Measurements from ENCODE around the gene VWA5B2.

VWA5B2 gene

DNA sequence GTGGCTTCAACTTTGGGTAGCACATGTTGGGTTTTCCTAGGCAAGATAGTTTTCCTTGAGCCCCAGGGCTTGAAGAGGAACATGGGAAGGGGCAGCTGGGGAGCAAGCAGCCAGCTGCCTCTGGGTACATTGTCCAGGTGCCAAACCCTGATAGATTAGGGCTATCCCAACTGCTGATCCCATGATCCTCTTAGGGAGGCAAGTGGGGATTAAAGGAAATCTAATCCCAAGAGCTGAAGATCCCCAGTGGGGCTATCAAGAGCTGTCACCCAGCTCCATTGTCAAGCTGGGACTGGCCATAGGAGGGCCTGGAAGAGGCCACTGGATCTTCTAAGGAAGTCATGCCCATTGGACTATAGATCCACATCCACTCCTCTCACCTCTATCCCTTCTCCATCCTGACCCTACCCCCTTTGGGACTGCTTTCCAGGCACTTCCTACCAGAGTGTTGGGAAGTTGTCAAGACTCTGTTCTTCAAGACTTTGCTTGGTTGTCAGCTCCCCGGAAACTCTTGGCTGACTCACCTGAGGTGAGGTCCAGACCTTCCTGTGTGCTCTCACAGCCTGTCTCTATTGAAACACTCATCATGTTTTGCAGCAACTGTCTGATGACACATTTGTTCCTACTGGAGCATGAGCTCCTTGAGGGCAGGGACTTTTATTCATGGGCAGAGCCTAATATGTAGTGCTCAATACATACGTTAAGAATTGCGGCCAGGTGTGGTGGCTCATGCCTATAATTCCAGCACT, 26.1 kb downstream of the VWA5B2 start:
- no peak overlapping the region; the same call in 1 of the 2 replicates for H3K27ac ChIP-seq
- no peak for TF ChIP-seq ZFX (IDR thresholded peaks at IDR 0.05; ENCODE audit: borderline replicate concordance)
- TF ChIP-seq, protein P1, sequence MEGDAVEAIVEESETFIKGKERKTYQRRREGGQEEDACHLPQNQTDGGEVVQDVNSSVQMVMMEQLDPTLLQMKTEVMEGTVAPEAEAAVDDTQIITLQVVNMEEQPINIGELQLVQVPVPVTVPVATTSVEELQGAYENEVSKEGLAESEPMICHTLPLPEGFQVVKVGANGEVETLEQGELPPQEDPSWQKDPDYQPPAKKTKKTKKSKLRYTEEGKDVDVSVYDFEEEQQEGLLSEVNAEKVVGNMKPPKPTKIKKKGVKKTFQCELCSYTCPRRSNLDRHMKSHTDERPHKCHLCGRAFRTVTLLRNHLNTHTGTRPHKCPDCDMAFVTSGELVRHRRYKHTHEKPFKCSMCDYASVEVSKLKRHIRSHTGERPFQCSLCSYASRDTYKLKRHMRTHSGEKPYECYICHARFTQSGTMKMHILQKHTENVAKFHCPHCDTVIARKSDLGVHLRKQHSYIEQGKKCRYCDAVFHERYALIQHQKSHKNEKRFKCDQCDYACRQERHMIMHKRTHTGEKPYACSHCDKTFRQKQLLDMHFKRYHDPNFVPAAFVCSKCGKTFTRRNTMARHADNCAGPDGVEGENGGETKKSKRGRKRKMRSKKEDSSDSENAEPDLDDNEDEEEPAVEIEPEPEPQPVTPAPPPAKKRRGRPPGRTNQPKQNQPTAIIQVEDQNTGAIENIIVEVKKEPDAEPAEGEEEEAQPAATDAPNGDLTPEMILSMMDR (IDR thresholded peaks at IDR 0.05): no peak

DNA sequence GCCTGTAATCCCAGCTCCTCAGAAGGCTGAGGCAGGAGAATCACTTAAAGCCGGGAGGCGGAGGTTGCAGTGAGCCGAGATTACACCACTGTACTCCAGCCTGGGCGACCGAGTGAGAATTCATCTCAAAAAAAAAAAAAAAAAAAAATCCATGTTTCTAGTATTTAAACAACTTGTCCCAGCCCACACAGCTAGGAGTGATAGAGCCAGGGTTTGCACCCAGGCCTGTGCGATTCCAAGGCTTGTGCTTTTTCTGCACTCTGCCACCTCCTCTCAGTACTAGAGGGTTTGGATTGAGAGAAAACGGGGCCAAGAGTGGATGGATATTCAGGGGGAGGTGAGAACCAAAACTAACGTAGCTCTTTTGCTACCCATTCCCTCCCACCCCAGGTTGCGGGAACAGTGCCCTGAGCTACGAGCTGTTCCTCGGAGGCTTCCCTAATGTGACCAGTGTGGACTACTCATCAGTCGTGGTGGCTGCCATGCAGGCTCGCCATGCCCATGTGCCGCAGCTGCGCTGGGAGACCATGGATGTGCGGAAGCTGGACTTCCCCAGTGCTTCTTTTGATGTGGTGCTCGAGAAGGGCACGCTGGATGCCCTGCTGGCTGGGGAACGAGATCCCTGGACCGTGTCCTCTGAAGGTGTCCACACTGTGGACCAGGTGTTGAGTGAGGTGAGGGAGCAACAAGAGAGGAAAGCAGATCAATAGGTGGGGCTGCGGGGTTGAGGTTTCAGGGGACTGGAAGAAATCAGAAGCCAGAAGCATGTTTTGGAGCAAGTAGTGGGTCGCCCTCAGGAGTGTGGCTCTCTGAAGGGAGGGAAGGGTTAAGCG, 27.9 kb downstream of the VWA5B2 start:
- no peak for TF ChIP-seq ZFX (IDR thresholded peaks at IDR 0.05; ENCODE audit: borderline replicate concordance)
- TF ChIP-seq, protein P1 (IDR thresholded peaks at IDR 0.05): no peak
- peak overlapping the region; percentile 4; the same call in 1 of the 2 replicates for H3K27ac ChIP-seq

DNA sequence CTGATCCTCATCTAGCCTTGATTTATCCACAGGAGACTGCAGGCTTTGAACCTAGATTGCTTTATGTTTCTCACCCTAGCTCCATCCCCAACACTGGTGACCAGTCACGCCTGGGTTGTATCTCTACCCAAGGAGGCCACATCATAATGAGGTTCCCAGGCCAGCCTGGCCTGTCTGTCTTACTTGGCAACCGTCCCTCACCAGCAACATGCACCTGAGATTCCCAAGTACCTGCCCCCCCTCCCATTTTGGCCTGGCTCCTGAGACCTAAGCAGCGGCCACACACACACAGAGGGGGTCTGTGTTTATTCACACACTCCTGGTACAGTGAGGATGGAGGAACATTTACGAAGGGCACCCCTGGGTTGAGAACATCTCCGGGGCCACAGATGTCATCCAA, 29.5 kb downstream of the VWA5B2 start:
- TF ChIP-seq, protein P1 (IDR thresholded peaks at IDR 0.05): no peak
- TF ChIP-seq ZFX (IDR thresholded peaks at IDR 0.05; ENCODE audit: borderline replicate concordance): no peak
- peak overlapping the region; percentile 85 for H3K27ac ChIP-seq

DNA sequence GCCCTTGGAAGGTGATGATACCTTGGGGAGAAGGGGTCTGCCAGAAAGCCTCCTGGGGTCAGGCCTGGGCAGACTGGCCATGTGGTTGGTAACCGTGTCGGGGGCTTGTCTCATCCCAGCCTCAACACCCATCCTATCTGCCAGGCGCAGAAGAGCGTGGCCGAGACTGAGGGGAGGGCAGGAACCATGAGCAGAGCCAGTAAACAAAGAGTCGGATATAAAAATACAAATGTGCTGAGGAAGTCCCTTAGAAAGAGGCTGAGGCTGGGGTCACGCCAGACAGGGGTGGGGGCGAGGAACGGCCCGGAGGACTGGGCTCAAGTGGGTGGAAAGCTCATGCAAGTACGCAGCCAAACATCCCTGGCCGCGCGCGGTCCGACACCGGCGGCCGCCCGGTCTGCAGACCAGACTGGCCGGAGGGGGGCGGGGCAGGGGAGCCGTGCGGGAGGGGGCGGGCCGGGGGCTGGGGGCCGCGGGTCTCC, 30.1 kb downstream of the VWA5B2 start:
- TF ChIP-seq, protein P1 (IDR thresholded peaks at IDR 0.05): no peak
- no peak for TF ChIP-seq ZFX (IDR thresholded peaks at IDR 0.05; ENCODE audit: borderline replicate concordance)
- peak overlapping the region; percentile 85 for H3K27ac ChIP-seq

DNA sequence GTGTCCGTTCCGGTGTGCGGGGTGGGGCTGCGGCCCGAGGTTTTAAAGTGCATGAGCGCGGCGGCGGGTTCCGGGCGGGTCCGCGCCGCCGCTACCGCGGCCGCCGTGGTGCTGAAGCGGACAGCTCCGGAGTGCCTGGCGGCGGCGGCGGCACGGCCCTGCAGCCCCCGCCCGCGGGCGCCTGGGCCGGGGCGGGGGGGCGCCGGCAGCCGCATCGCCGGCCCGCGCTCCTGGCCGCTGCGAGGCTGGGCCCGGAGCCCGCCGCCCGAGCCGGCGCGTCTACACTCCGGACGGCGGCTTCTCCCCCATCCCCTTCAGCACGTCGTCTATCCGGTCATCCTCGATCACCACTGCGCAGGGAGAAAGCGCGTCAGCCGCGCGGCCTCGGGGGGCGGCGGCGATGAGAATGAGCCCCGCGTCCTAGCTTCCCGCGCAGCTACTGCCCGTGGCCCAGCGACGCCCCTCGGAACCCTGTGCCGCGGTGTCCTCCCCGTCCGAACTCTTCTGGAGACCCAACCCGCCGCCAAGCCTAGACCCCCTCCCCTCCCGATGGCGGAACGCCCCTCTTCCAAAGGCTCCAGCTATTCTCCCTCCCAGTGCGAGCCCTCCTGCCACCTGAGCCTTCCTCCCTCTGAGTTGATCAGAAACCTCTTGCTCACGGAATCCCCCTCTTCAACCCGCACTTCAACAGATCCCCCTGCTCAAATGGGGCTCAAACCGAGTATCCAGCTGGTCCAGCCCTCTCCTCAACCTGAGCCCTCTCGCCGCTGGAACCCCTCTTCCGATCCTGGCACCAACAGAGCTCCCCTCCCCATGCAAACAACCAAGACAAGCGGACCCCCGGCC, 30.7 kb downstream of the VWA5B2 start:
- peak overlapping the region; percentile 85 for H3K27ac ChIP-seq
- no peak for TF ChIP-seq ZFX (IDR thresholded peaks at IDR 0.05; ENCODE audit: borderline replicate concordance)
- TF ChIP-seq, protein P1 (IDR thresholded peaks at IDR 0.05): no peak

DNA sequence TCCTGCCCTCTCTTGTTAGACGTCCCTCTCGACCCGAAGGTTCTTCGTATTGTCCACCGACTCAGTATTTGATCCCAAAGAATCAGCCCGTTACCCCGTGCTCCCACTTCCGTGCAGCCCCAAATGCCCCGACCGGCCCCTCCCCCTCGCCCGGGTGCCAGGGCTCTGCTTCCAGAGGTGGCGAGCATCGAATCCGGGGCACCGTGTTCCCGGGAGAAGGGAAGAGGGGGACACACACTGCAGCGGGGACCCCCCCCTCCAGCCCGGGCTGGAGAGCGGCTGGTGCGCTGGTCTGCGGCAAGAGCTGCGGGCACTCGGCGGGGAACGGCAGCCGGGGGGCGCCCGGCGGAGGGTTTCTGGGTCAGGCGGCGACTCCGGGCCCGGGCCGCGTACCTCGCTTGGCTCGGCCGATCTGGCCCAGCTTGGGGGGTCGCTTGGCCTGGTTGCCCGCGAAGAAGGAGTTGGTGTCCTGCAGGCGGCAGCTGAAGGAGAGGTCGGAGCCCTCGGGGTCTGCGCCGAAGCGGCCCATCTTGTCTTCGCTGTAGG, 31.4 kb downstream of the VWA5B2 start:
- TF ChIP-seq, protein P1 (IDR thresholded peaks at IDR 0.05): no peak
- no peak for TF ChIP-seq ZFX (IDR thresholded peaks at IDR 0.05; ENCODE audit: borderline replicate concordance)
- peak overlapping the region; percentile 85 for H3K27ac ChIP-seq
